HCT116 (cell line): Measurements from ENCODE around the gene ABHD2. TPM values are rescaled to one million over a fixed set of nuclear protein-coding genes. Genes with fewer than 3 reads are reported as not detected.

Experiments used
- ATAC-seq: fragments of 200-7000 bp; cut with Tn5 transposase; 2 replicates; pipeline ENCODE4 v1.9.1; 2020; ENCODE audit warnings: mild to moderate bottlenecking, moderate library complexity
- BruUV-seq: library from RNA; stranded (reverse); fragments of 400-500 nt; replicated peaks from 2 replicates; lab custom pipeline; 2021; lab: Mats Ljungman, UMichigan
- CTCF ChIA-PET: fragments of 300-600 bp; sonication (Branson Sonifier 250); formaldehyde crosslinking; loops from one replicate; lab custom pipeline; 2021; ENCODE audit warnings: antibody characterized with exemption; lab: Charles Lee
- POLR2A ChIA-PET: fragments of 300-600, 350-600 bp; sonication (Branson Sonifier 250); formaldehyde crosslinking; loops from one replicate; lab custom pipeline; 2021; ENCODE audit warnings: antibody characterized with exemption; lab: Charles Lee
- RAD21 ChIA-PET, 2 experiments: fragments of 300-600 bp; sonication (Branson Sonifier 250); formaldehyde crosslinking; loops; one replicate each; lab custom pipeline; 2023; ENCODE audit warnings: low total read pairs in 2 of 2; ENCODE audit not compliant: uncharacterized antibody in 2 of 2, unreplicated experiment in 2 of 2, low non-redundant PET in 1 of 2; lab: Charles Lee
- DNase-seq: peaks from one replicate; pipeline ENCODE4 v3.0.0-alpha.2; 2010; ENCODE audit warnings: low read depth, low spot score
- H2AFZ ChIP-seq: fragments of 200-600 bp; shearing (Covaris generic), sonication (generic); 2 replicates; pipeline ENCODE4 v1.6.1; 2017; ENCODE audit warnings: low read depth, mixed run types, mixed read lengths, antibody characterized with exemption, low read length; ENCODE audit not compliant: poor library complexity, severe bottlenecking
- H3K27ac ChIP-seq: 2 replicates; pipeline ENCODE4 v1.5.1; 2012; ENCODE audit warnings: low read depth, low read length
- H3K27me3 ChIP-seq: fragments of 200-600 bp; sonication (generic); 2 replicates; pipeline ENCODE4 v1.6.1; 2016; ENCODE audit warnings: mixed run types, low read length, mixed read lengths; ENCODE audit not compliant: insufficient read depth
- H3K36me3 ChIP-seq, 2 experiments: fragments of 200-500 bp in 1 of 2; fragments of 200-600 bp in 1 of 2; sonication (Bioruptor generic) in 1 of 2; sonication (generic) in 1 of 2; 2 replicates each; pipeline versions ENCODE4 v1.5.1 to v1.6.1; 2014 to 2016; ENCODE audit warnings: low read length in 2 of 2, inconsistent platforms in 1 of 2, mixed read lengths in 1 of 2, mixed run types in 1 of 2; ENCODE audit not compliant: insufficient read depth in 2 of 2, control insufficient read depth in 1 of 2
- H3K4me1 ChIP-seq, 2 experiments: fragments of 200-600 bp in 1 of 2; sonication (generic) in 1 of 2; 2 replicates each; pipeline versions ENCODE4 v1.5.1 to v1.6.1; 2012 to 2017; ENCODE audit warnings: low read length in 2 of 2, inconsistent platforms in 1 of 2, mild to moderate bottlenecking in 1 of 2, mixed read lengths in 1 of 2, mixed run types in 1 of 2, moderate library complexity in 1 of 2; ENCODE audit not compliant: insufficient read depth in 2 of 2, control insufficient read depth in 1 of 2
- H3K4me2 ChIP-seq: fragments of 200-600 bp; sonication (generic); 2 replicates; pipeline ENCODE4 v1.6.1; 2017; ENCODE audit warnings: mixed run types, low read length, mixed read lengths
- H3K4me3 ChIP-seq, 2 experiments: fragments of 200-600 bp in 1 of 2; sonication (generic) in 1 of 2; replicated peaks in 1 of 2; 2 replicates each; pipeline ENCODE4 v1.5.1; 2011 to 2016; ENCODE audit warnings: low read length in 2 of 2, control low read depth in 1 of 2, low read depth in 1 of 2, mild to moderate bottlenecking in 1 of 2, mixed read lengths in 1 of 2, mixed run types in 1 of 2
- H3K79me2 ChIP-seq: fragments of 200-600 bp; sonication (generic); 2 replicates; pipeline ENCODE4 v1.6.1; 2017; ENCODE audit warnings: mild to moderate bottlenecking, mixed run types, low read length, moderate library complexity, mixed read lengths; ENCODE audit not compliant: insufficient read depth
- H3K9ac ChIP-seq: fragments of 200-600 bp; sonication (generic); 2 replicates; pipeline ENCODE4 v1.6.1; 2016; ENCODE audit warnings: low read length, mixed read lengths
- H3K9me2 ChIP-seq: fragments of 200-600 bp; sonication (generic), shearing (Covaris generic); 2 replicates; pipeline ENCODE4 v1.6.1; 2017; ENCODE audit warnings: mixed run types, mild to moderate bottlenecking, moderate library complexity; ENCODE audit not compliant: insufficient read depth
- H3K9me3 ChIP-seq, 2 experiments: fragments of 200-500 bp in 1 of 2; fragments of 200-600 bp in 1 of 2; sonication (Bioruptor generic) in 1 of 2; sonication (generic) in 1 of 2; 2 replicates each; pipeline ENCODE4 v1.6.1; 2014 to 2017; ENCODE audit warnings: low read length in 2 of 2, mixed read lengths in 2 of 2, inconsistent platforms in 1 of 2, low read depth in 1 of 2, mild to moderate bottlenecking in 1 of 2, mixed run types in 1 of 2, moderate library complexity in 1 of 2; ENCODE audit not compliant: control insufficient read depth in 1 of 2, insufficient read depth in 1 of 2
- H4K20me1 ChIP-seq: fragments of 200-600 bp; sonication (generic), shearing (Covaris generic); 2 replicates; pipeline ENCODE4 v1.6.1; 2017; ENCODE audit warnings: mixed run types, mild to moderate bottlenecking, moderate library complexity; ENCODE audit not compliant: insufficient read depth
- CEBPB ChIP-seq: IDR thresholded peaks from 2 replicates; pipeline ENCODE4 v1.6.1; 2012; ENCODE audit warnings: low read depth
- ELF1 ChIP-seq: IDR thresholded peaks from 2 replicates; pipeline ENCODE4 v1.6.1; 2012; ENCODE audit warnings: low read depth, borderline replicate concordance
- POLR2A ChIP-seq: IDR thresholded peaks from 2 replicates; pipeline ENCODE4 v1.7.0; 2011; ENCODE audit warnings: borderline replicate concordance; ENCODE audit not compliant: insufficient read depth, insufficient read length; ENCODE audit errors: extremely low read depth
- RAD21 ChIP-seq: IDR thresholded peaks from 2 replicates; pipeline ENCODE4 v1.6.1; 2012; ENCODE audit warnings: low read depth, mild to moderate bottlenecking
- SP1 ChIP-seq: IDR thresholded peaks from 2 replicates; pipeline ENCODE4 v1.6.1; 2012; ENCODE audit warnings: low read depth
- SRF ChIP-seq: IDR thresholded peaks from 2 replicates; pipeline ENCODE4 v1.6.1; 2012; ENCODE audit warnings: low read depth
- ZNF274 ChIP-seq: fragments of 200-500 bp; sonication (Bioruptor generic); IDR thresholded peaks from 2 replicates; pipeline ENCODE4 v1.6.1; 2014; ENCODE audit warnings: mild to moderate bottlenecking, low read depth, low read length, inconsistent platforms
- intact Hi-C: fragments of 100-400 bp; cut with micrococcal nuclease; formaldehyde crosslinking; loops from 2 replicates; pipeline ENCODE4 v1.10.0; 2022
- total RNA-seq: library from RNA; stranded (reverse); gene quantifications from one replicate; pipeline ENCODE4 v1.2.1, GENCODE V29; 2021; ENCODE audit not compliant: unreplicated experiment
- TF ChIP-seq, protein P1 (sequence below), 3 experiments: fragments of 200-600 bp in 1 of 3; sonication (generic) in 1 of 3; IDR thresholded peaks in 2 of 3; conservative IDR thresholded peaks in 1 of 3; 2 replicates each; pipeline ENCODE4 v1.5.1; 2012 to 2017; ENCODE audit warnings: low read depth in 2 of 3, low read length in 2 of 3, antibody characterized with exemption in 1 of 3, borderline replicate concordance in 1 of 3, control low read depth in 1 of 3, mild to moderate bottlenecking in 1 of 3, mixed read lengths in 1 of 3, mixed run types in 1 of 3, moderate library complexity in 1 of 3; ENCODE audit not compliant: insufficient read depth in 1 of 3
- TF ChIP-seq, protein P2 (sequence below): IDR thresholded peaks from 2 replicates; pipeline ENCODE4 v1.6.1; 2011; ENCODE audit warnings: mild to moderate bottlenecking, low read length, moderate library complexity; ENCODE audit not compliant: insufficient replicate concordance; ENCODE audit errors: extremely low read depth
- TF ChIP-seq, protein P3 (sequence below): IDR thresholded peaks from 2 replicates; pipeline ENCODE4 v1.6.1; 2012; ENCODE audit warnings: low read depth

ABHD2 gene
- total RNA-seq, 1 experiment from 2014 or later: 40.8 TPM

DNA sequence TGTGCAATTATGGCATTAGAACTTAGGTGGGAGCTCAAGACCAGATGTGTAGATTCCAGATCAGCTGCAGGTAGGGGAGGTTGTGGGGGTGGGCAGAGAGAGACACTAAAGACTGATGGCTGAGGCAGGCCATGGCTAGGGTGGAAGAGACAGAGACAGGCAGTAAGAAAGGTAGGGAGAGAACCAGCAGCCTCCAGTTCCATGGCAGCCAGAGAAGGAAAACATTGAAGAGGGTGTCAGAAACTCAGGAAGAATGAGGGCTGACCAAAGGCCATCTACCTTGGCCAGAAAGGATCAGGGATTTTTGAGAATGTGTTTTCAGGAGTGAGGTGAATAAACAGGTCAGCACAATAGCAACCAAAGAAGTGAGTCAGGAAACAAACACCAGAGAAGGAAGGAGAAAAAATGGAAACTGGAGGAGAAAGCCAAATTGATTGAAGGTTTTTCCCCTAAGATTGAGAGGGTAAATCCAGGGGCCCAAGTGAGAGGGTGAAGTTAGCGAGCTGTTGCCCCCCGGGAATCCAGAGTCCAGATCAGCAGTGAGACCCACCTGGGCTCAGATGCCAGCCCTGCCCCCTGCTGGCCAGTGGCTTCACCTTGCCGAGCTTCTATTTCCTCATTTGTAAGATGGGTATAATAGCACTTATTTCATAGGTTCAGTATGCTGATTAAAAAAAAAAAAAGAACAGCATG lies 41.0 kb downstream of the ABHD2 start:
- Histone ChIP-seq H3K4me1 (peaks cover 0 to 17% of the 10 kb centered on the region in 2 experiments; a peak in 2 of 4 replicates), H3K27ac (no peak overlapping the region), H3K9me2 (no peaks in the 10 kb centered on the region), H4K20me1 (no peaks in the 10 kb centered on the region), H3K4me2 (no peak overlapping the region), H3K79me2 (no peaks in the 10 kb centered on the region), H3K27me3 (no peaks in the 10 kb centered on the region), H3K4me3 (no peak overlapping the region), H3K36me3 (no peaks in the 10 kb centered on the region), H2AFZ (no peak overlapping the region), H3K9ac (no peak overlapping the region), H3K9me3 (no peaks in the 10 kb centered on the region)
- POLR2A ChIA-PET: interaction anchor here (1.0 kb wide), 1 partner anchor 17 kb away, joined by 3 read pairs; no protein-coding TSS in a partner anchor
- RAD21 ChIA-PET: interaction anchor here (1.2 to 1.4 kb wide), 2 partner anchors 71 kb away, joined by 5 to 6 read pairs; no protein-coding TSS in a partner anchor
- peak; percentile 81 for ATAC-seq
- BruUV-seq: no TSS peak
- no peak for DNase-seq
- TF ChIP-seq RAD21 (peak; percentile 76), CEBPB (no peak), ELF1 (no peak)
- TF ChIP-seq, protein P1, sequence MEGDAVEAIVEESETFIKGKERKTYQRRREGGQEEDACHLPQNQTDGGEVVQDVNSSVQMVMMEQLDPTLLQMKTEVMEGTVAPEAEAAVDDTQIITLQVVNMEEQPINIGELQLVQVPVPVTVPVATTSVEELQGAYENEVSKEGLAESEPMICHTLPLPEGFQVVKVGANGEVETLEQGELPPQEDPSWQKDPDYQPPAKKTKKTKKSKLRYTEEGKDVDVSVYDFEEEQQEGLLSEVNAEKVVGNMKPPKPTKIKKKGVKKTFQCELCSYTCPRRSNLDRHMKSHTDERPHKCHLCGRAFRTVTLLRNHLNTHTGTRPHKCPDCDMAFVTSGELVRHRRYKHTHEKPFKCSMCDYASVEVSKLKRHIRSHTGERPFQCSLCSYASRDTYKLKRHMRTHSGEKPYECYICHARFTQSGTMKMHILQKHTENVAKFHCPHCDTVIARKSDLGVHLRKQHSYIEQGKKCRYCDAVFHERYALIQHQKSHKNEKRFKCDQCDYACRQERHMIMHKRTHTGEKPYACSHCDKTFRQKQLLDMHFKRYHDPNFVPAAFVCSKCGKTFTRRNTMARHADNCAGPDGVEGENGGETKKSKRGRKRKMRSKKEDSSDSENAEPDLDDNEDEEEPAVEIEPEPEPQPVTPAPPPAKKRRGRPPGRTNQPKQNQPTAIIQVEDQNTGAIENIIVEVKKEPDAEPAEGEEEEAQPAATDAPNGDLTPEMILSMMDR (IDR thresholded peaks at IDR 0.05 in 2 of 3, conservative IDR thresholded peaks at IDR 0.05 in 1 of 3; ENCODE audit: borderline replicate concordance in 1 of 3, insufficient read depth in 1 of 3, low read depth in 2 of 3, low read length in 2 of 3): peak; percentile 83 to 93 (median 91)
- intact Hi-C loops: loop anchor here (1.0 to 5.0 kb wide), 3 partner anchors 52 to 237 kb away; no protein-coding TSS in a partner anchor
- CTCF ChIA-PET: interaction anchor here (0.7 to 3.2 kb wide), 17 partner anchors 9 to 224 kb away, joined by 4 to 20 read pairs (median 7); partner anchors contain the start of gene ABHD2

DNA sequence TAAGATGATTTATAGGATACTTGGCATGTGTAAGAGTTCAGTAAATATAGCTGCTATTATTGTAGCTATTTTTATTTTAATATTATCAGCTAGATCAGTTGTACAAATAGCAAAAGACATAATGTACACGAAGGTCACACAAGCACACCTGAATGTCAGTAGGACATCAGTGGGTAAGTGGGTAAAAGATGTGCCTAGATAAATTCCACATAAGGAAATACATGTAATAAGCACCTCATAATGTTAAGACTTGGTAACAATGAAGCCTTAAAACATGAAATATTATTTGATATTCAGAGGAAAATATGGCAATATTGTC lies 41.5 kb downstream of the ABHD2 start:
- no peak overlapping the region for H2AFZ ChIP-seq
- no peaks in the 10 kb centered on the region for H4K20me1 ChIP-seq
- ATAC-seq (no peak), DNase-seq (no peak)
- no peak overlapping the region for H3K4me2 ChIP-seq
- H3K27ac ChIP-seq: no peak overlapping the region
- H3K79me2 ChIP-seq: no peaks in the 10 kb centered on the region
- H3K4me3 ChIP-seq: no peak overlapping the region
- no peaks in the 10 kb centered on the region for H3K36me3 ChIP-seq
- H3K9ac ChIP-seq: no peak overlapping the region
- intact Hi-C loops: loop anchor here (1.0 to 5.0 kb wide), 3 partner anchors 52 to 237 kb away; no protein-coding TSS in a partner anchor
- no peaks in the 10 kb centered on the region for H3K9me2 ChIP-seq
- H3K4me1 ChIP-seq: peaks cover 0 to 17% of the 10 kb centered on the region in 2 experiments; a peak in 2 of 4 replicates
- ChIA-PET CTCF (interaction anchor here (0.7 to 3.2 kb wide), 17 partner anchors 9 to 225 kb away, joined by 4 to 20 read pairs (median 7); partner anchors contain the start of gene ABHD2), POLR2A (interaction anchor here (1.0 kb wide), 1 partner anchor 17 kb away, joined by 3 read pairs; no protein-coding TSS in a partner anchor), RAD21 (interaction anchor here (1.2 to 1.4 kb wide), 2 partner anchors 72 kb away, joined by 5 to 6 read pairs; no protein-coding TSS in a partner anchor)
- H3K27me3 ChIP-seq: no peaks in the 10 kb centered on the region
- H3K9me3 ChIP-seq: no peaks in the 10 kb centered on the region
- BruUV-seq: no TSS peak
- TF ChIP-seq SRF (no peak), CEBPB (no peak), POLR2A (no peak), SP1 (no peak), ZNF274 (no peak), RAD21 (no peak)
- TF ChIP-seq, protein P2, sequence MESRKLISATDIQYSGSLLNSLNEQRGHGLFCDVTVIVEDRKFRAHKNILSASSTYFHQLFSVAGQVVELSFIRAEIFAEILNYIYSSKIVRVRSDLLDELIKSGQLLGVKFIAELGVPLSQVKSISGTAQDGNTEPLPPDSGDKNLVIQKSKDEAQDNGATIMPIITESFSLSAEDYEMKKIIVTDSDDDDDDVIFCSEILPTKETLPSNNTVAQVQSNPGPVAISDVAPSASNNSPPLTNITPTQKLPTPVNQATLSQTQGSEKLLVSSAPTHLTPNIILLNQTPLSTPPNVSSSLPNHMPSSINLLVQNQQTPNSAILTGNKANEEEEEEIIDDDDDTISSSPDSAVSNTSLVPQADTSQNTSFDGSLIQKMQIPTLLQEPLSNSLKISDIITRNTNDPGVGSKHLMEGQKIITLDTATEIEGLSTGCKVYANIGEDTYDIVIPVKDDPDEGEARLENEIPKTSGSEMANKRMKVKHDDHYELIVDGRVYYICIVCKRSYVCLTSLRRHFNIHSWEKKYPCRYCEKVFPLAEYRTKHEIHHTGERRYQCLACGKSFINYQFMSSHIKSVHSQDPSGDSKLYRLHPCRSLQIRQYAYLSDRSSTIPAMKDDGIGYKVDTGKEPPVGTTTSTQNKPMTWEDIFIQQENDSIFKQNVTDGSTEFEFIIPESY: no peak
- TF ChIP-seq, protein P3, sequence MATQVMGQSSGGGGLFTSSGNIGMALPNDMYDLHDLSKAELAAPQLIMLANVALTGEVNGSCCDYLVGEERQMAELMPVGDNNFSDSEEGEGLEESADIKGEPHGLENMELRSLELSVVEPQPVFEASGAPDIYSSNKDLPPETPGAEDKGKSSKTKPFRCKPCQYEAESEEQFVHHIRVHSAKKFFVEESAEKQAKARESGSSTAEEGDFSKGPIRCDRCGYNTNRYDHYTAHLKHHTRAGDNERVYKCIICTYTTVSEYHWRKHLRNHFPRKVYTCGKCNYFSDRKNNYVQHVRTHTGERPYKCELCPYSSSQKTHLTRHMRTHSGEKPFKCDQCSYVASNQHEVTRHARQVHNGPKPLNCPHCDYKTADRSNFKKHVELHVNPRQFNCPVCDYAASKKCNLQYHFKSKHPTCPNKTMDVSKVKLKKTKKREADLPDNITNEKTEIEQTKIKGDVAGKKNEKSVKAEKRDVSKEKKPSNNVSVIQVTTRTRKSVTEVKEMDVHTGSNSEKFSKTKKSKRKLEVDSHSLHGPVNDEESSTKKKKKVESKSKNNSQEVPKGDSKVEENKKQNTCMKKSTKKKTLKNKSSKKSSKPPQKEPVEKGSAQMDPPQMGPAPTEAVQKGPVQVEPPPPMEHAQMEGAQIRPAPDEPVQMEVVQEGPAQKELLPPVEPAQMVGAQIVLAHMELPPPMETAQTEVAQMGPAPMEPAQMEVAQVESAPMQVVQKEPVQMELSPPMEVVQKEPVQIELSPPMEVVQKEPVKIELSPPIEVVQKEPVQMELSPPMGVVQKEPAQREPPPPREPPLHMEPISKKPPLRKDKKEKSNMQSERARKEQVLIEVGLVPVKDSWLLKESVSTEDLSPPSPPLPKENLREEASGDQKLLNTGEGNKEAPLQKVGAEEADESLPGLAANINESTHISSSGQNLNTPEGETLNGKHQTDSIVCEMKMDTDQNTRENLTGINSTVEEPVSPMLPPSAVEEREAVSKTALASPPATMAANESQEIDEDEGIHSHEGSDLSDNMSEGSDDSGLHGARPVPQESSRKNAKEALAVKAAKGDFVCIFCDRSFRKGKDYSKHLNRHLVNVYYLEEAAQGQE: no peak
